Posterior cingulate gyrus (tissue), 11 donors: Measurements from ENCODE around the gene ARID5B.
"Not testable (repeated sequence)": the region's sequence is repeated elsewhere in the genome, so short reads cannot be mapped to it uniquely, and the experiment has no call there.

Experiments
- DNase-seq, 10 donors: peaks; one replicate each; pipeline versions ENCODE4 v3.0.0 to v3.0.0-alpha.2; 2020 to 2021; ENCODE audit warnings: mixed read lengths in 3 of 10
- intact Hi-C: fragments of 100-400 bp; cut with DNase I; formaldehyde crosslinking; loops from one replicate; pipeline ENCODE4 v1.15.1; 2023

ARID5B gene

DNA sequence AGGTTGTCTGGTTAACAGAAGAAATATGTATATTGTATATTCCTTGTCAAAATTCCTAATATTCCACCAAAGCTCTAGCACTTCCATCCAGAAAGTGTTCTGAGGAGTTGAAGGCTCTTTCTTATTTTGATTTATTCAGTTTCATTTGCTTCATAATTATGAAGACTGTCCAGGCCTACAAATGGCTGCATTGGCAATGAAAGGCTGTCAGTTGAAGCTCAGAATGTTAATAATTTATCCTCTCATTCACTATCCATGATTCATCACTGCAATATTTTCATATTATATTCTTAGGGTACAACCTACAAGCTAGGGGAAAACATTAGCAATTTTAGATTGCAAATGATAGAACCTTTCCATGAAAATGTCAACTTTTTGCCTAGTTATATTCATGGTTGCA lies 57.3 kb downstream of the ARID5B start:
- intact Hi-C loops: no loop called here
- DNase-seq: no peak

DNA sequence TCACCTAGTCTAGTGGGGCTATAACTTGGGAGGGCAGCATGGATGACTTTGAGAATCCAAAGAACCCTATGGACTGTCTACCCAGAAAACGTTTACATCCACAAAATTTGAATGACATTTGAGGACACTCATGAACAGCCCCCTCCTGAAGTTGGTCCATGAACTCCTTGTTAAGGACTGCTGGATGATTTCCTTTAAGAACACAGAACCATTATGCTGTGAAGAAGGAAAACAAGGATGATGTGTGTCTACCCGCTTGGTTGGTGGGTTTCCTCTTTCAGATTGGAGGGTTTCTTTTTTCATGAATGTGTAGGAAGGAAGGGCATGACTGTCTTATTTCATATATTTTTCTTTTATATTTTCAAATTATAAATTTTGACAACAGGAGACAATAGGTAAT lies 58.3 kb downstream of the ARID5B start:
- DNase-seq: no peak
- intact Hi-C loops: no loop called here

DNA sequence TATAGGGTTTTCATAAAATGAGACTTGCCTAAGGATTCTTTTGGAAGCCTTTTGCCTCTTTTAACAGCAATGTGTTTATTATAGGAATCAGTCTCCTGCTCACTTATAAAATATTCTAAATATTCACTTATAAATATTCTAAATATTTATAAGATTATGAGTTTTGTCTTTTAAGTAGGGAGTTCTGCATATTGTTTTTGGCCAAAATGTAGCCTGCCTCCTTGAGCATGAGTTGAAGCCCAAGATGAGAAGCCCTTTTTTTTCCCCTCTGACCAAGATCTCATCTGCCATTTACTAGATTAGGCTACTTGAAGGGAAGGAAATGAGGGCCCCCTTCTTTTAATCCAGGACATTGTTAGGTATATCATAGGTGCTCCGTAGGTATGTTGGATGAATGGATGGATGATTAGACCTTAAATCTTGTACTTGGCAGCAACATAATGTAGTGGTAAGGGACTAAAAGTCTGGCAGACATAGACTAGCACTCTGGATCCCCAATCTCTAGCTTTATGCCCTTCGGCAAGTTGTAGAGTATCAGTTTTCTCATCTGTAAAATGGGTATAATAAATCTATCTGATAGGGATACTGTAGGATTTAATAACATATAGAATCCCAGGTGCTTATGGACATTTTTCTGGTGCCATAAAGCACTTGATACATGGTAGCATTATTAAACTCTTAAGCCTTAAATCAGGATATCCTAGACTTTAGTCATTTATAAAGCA lies 59.1 kb downstream of the ARID5B start:
- no peak for DNase-seq
- intact Hi-C loops: no loop called here

DNA sequence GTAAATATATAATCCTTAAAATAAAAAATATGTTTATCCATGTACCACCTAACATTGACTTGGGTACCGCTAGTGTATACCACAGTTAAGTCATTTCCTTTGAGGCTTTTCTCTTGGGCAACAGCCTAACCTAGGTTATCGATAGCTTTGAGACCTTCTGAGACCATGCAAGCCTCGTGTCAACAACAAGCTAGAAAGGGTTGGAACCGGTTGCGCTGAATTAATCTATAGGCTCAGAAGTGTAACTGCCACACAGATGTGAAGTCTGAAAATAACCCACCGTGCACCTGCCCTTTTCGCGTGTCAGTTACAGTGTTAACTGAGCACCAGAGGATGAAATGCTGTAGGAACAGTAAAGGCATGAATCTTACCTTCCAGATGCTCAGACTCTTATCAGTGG lies 59.8 kb downstream of the ARID5B start:
- no peak for DNase-seq
- intact Hi-C loops: no loop called here

DNA sequence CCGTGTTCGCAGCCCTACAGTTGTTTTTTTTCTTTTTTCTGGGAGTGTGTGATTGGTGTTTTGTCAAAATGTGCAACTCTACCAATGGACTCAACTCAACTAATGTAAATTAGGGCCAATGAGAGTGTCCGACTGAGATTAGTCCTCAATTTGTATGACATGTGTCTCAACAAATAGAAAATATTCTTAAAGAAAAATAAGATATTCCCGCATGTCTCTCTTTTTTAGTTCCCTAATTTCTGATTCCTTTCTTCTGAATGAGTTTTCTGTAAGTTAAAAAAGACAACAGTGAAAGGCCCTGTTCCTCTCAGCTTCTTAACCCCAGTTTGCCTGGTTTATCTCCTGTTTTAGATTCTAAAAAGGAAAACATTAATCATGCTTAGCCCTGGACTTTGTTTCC lies 61.5 kb downstream of the ARID5B start:
- no peak for DNase-seq
- intact Hi-C loops: no loop called here

DNA sequence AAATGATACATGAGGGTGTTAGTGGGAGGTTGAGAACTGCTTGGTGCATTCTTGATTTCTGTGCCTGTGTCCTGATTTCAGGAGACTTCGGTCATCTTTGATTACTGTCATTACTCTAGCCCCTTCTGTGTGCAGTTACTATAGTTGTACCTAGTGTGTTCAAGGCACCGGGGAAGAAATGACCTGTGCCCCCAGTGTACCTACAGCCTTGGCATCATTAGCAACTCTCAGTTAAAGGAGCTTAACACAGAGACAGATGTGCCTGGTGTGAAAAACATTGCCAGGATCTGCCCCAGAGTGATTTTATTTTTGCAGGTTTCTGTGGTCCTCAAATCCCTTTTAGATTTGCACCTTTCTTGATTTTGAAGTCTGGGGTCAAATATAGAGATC lies 62.2 kb downstream of the ARID5B start:
- no peak for DNase-seq
- intact Hi-C loops: no loop called here

DNA sequence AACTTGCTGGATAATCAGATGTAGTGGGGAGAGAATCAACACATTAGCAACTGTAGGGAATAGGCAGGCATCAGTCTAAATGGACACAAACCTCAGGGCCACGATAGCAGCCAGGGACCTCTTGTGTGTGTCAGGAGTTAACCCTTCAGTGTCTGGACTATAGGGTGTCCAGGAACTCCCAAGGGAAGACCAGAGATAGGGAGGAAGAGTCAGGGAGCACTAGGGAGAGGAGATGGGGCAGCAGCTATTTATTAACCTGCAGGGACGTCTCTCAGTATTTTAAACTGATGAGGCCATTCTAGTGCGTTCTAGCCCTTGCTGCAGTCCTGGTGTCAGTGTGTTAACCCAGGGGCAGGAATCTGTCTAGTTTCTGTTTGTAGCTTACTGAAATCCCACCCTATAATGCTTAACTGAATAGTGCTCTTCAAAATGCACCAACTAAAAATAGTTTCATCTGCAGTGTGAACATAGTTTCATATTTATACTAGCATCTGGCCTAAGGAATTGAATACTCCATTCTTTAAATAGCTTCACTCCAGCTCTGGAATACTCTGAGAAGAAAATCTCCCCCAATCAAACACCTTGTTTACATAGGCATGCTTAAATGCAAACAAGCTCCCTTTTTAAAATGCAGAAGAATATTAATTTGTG lies 62.7 kb downstream of the ARID5B start:
- intact Hi-C loops: no loop called here

DNA sequence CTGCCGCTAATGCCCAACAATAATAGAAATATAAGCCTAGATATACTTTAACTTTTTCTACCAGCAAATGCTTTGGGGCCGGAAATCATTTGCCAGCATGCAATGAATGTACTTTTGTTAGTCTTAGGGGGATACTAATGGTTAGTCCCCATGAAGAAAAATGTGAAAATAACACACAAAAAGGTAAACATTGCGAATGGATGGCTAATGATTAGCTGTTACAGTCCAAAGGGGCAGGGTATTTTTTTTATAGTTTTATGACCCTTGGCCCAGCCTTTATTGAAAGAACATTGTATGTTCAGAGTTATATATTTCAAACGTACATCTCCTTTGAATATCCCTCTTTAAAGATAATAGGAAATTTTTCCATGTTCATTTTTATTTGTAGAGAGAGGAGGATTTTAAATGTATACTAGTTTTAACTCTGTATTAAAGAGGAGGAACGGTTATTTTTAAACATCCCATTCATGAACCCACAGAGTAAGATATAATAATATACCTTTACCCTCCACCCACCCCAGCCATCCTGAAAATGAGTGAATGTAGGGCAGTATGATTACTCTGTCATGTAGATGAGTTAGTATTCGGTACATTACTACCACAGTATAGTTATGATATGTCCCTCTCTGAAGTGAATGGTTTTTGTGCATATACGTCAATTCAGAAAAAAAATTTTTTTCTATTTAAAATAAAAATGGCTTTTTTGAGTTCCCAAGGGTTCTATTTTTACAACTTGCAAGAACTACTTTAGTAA lies 63.6 kb downstream of the ARID5B start:
- intact Hi-C loops: no loop called here
- no peak for DNase-seq

More for the DNA sequence above, 62.7 kb downstream of the ARID5B start:
- DNase-seq: no peak

DNA sequence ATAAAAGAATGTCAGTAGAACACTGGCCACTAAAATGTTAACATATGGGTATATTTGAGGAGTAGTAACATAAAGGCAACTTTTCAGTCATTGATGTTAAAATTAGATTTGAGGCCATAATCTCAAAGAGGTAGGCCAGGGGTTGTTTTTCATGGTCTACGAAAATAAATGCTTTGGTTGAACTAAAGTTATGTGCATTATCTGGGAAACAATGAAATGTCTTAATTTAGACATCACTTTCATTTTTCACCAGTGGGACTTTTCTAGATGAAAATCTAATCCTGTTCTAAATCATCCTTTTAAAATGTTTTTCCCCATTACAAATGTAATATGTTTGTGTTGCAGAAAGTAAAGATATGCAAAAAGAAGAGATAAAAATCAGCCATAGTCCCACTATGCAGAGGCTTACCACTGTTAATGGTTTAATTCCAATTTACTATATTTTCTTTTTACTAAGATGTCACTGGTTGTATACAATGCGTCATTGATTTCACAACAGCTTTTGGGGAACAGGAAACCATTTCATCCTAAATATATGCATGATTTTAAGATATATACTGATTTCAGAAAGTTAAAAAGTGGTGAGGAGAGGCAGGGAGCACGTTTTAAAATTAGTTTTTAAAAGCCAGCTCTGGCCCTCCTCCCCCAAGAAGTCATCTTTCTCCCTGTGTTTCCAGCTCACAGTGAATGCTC lies 64.3 kb downstream of the ARID5B start:
- no peak for DNase-seq

DNA sequence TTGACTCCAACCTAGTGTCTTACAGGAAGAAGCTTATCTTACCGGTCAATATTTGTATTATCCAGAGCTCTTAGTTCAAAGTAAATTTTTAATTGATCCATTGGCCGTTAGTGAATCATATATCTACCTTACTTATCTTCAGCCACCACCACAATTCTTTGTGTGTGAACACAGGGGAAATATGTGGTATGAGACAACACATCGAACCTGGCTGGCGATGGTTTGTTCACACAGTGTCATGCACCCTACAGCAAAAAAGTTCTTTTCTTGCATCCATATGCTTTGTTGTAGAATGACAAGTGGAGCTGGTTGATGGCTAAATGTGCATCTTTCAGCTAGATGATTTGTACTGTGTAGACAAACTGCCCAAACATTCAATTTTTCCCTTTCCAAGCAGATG lies 65.8 kb downstream of the ARID5B start:
- DNase-seq: no peak
- intact Hi-C loops: no loop called here

More for the DNA sequence above, 64.3 kb downstream of the ARID5B start:
- intact Hi-C loops: no loop called here

DNA sequence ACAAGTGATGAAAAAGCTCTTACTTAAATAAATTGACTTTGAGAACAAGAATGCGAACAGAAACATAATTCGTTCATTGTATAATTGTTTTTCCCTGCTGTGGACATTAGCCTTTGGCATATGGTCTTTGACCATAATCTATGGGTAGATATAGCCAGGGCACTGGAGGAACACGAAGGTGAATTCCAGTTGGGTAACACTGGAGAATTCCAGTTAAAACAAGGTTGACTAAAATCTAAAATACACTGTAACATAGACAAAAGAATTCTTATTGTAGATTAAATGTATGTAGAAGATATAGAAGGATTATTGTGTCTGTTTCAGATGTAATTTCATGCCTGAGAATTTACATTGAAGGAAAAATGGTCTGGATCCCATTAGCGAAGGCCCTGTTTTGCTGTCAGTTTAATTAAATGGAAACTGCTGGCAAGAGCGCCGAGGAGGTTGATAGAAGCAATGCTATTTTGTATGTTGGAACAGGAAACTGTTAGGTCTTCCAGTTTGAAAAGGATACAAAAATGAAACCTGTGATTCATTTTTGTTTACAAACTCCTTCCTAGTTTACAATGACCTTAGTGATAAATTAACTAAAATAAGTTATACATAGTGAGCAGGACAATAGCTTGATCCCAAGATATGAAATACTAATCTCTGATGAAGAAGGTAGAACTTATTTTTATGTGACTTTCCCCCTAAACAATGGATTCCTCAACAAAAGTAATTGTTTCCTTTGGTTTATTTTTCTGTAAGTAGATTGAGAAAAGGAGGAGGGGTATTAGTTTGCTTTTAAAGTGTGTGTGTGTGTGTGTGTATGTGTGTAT lies 68.9 kb downstream of the ARID5B start:
- intact Hi-C loops: no loop called here
- no peak for DNase-seq

DNA sequence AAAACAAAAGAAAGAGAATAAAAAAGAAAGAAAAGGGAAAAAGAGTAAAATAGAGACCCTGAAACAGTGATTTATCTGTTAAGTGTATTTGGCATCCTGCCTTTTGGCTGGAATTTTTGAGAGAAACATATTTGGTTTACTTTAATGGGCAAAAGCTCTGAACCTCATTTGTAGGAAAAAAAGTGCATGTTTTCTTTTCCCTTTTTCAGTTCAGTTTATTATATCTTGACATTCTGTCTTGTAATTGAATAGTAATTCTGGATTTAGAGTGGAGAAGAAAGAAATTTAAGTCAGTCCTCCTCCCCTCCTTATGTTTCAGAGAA lies 69.5 kb downstream of the ARID5B start:
- intact Hi-C loops: no loop called here
- DNase-seq: no peak

DNA sequence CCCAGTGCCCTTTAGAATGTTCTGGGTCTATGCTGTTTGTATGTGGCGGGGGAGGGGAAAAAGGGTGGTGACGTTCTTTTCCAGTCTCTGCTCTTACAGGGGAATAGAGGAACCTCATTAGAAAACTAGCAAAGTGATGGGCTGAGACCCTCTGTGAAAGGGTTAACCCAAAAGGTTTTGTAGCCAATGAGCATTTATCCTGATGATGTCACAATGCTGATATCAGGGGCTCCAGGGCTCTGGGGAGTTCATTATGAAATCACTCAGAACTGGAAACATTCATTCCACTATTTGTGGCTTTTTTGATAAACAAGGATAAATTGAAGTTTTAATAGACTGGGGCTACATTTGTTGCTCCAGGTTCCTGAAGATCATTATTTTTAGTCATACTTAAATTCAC lies 71.7 kb downstream of the ARID5B start:
- DNase-seq: no peak
- intact Hi-C loops: no loop called here

DNA sequence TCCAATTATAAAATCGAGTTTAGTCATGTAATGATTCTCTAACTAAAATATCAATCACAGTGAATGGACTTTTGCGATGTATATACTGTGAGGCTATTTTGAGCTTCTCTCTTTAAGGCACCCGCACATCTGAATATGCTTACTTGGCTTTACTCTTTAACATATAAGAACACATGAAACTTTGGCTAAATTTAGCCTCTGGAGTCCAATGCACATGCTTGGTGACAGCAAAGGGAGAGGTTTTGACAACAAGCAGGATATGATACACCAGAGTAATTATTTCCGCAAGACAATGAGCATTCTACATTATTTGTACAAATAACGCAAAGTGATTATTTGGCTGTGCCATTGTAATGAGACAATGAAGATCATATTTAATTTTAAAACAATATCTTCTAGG lies 72.4 kb downstream of the ARID5B start:
- DNase-seq: no peak
- intact Hi-C loops: no loop called here

DNA sequence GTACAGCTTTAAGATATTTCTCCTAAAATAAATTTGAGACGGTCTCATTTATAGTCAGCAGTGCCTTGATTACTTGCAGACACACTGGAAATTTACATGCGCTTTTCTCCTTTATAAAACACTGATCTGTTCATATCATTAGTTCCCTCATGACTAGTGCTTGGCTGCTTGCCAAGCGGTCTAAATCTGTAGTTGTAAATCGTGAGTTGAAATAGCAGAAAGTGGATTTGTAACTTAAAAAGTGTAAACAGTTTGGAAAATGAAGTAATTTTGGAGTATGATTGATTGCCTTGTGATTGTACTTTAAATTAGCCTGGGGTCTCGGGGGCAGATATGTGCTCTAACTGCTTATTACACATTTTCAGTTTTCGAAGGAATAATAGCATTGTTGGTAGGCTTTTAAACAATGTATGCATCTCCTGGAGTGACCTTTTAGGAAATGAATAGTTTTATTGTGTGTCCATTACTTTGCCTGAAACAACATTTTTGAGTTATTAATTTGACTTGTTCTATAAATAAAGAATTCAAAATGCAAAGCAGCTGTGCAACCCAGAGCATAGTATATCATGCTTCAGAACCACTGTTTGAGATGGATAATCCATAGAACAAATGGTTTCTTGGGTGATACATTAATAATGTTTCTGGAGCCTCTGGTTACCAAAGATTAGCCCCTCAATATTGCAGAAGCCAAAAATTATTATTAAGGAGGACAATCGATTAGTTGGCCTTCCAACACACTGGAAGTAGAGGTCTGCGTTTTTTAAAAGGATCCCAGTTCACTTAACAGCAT lies 73.3 kb downstream of the ARID5B start:
- intact Hi-C loops: loop anchor here (5.0 kb wide), 1 partner anchor 77 kb away; no protein-coding TSS in a partner anchor
- peak in 6 of 10 donors; percentile 16 to 72 (median 45) for DNase-seq

DNA sequence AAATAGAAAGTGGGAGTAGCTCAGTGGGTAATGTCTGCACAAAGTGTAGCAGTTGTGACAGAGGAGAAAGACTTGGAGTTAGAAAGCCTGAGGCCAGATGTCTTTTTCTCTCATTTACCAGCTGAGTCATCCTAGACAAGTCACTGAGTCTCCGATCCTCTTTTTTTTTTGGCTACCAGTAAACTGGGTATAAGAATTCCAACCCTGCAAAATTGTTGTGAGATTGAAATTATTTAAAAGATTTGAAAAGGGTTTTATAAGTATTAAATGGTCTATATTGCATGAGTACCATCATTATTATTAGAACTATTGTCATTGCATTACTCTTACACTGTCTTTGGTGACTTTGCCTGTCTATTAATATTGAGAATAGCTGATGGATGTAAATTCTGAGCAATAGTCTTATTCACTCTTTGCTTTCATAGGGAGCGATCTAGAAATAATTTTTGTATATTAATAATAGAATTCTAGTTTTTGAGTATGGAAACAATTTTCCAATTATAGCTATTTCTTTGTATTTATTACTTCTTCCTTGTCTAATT lies 74.0 kb downstream of the ARID5B start:
- intact Hi-C loops: loop anchor here (5.0 kb wide), 1 partner anchor 78 kb away; no protein-coding TSS in a partner anchor
- DNase-seq: no peak

DNA sequence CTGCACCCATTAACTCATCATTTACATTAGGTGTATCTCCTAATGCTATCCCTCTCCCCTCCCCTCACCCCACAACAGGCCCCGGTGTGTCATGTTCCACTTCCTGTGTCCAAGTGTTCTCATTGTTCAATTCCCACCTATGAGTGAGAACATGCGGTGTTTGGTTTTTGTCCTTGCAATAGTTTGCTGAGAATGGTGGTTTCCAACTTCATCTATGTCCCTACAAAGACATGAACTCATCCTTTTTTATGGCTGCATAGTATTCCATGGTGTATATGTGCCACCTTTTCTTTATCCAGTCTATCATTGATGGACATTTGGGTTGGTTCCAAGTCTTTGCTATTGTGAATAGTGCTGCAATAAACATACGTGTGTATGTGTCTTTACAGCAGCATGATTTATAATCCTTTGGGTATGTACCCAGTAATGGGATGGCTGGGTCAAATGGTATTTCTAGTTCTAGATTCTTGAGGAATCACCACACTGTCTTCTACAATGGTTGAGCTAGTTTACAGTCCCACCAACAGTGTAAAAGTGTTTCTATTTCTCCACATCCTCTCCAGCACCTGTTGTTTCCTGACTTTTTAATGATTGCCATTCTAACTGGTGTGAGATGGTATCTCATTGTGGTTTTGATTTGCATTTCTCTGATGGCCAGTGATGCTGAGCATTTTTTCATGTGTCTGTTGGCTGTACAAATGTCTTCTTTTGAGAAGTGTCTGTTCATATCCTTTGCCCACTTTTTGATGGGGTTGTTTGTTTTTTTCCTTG lies 75.6 kb downstream of the ARID5B start:
- DNase-seq: not testable (repeated sequence)
- intact Hi-C loops: loop anchor here (5.0 kb wide), 1 partner anchor 80 kb away; no protein-coding TSS in a partner anchor

DNA sequence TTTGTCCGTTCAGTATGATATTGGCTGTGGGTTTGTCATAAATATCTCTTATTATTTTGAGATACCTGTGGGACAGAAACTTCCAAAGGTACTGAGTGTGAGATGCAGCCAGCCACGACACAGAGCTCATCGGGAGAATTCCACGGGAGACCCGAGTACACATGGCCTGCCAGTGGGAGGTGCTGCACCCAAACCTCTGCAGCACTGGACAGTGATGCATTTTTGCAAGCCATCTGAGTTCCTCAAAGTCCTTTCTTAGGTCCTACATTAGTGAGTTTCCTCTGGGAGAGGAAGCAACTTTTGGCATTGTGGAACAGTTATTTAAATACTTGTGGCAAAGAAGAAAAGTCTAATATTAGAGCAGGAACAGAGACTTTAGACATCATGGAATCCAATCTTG lies 77.5 kb downstream of the ARID5B start:
- intact Hi-C loops: loop anchor here (5.0 kb wide), 1 partner anchor 82 kb away; no protein-coding TSS in a partner anchor
- peak in 2 of 10 donors; percentile 12 to 84 for DNase-seq
